GM21786 (cell line): Measurements from ENCODE around the gene STAT5A.
"Not testable (repeated sequence)": the region's sequence is repeated elsewhere in the genome, so short reads cannot be mapped to it uniquely, and the experiment has no call there.

Experiments used
- ATAC-seq: cut with Tn5 transposase; IDR thresholded peaks from one replicate; pipeline ENCODE4 v1.9.1; 2021; ENCODE audit not compliant: unreplicated experiment

The STAT5A gene

DNA sequence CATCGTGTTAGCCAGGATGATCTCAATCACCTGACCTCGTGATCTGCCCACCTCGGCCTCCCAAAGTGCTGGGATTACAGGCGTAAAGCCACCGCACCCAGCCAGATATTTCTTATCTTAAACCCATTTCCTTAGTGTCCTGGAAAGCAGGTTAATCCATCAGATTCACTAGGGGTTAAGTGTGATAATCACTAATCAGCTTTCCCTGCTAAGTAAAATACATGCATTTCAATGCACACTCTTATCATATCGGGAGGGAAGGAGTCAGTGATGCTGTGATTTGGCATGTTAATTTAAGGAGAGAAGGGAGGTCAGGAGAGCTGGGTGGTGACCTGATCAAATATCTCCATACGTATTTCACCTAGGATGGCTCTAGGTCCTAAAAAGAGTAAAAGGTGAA lies 70.8 kb downstream of the STAT5A start:
- no peak for ATAC-seq

DNA sequence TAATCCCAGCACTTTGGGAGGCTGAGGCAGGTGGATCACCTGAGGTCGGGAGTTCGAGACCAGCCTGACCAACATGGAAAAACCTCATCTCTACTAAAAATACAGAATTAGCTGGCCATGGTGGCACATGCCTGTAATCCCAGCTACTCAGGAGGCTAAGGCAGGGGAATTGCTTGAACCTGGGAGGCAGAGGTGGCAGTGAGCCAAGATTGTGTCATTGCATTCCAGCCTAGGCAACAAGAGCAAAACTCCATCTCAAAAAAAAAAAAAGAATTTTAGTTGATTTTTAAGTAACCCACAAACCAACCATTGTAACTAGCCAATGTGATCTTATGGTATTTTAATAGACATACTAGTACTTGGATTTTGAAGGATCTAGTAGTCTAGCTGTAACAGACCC lies 72.1 kb downstream of the STAT5A start:
- ATAC-seq: not testable (repeated sequence)
